Mesendoderm (in vitro differentiated cells): ENCODE data around the gene GULP1.

Experiments used
- DNase-seq: peaks from one replicate; pipeline ENCODE4 v3.0.0; 2013
- H2AK5ac ChIP-seq: 2 replicates; pipeline ENCODE4 v1.6.1; 2013; ENCODE audit warnings: low read length, inconsistent platforms
- H2BK120ac ChIP-seq: 2 replicates; pipeline ENCODE4 v1.6.1; 2013; ENCODE audit warnings: low read depth, mild to moderate bottlenecking, low read length, moderate library complexity, mixed read lengths
- H2BK15ac ChIP-seq: replicated peaks from 2 replicates; pipeline ENCODE4 v1.6.1; 2013; ENCODE audit warnings: low read depth, mild to moderate bottlenecking, moderate library complexity
- H2BK5ac ChIP-seq: 2 replicates; pipeline ENCODE4 v1.6.1; 2013; ENCODE audit warnings: low read length, inconsistent platforms
- H3K18ac ChIP-seq: 2 replicates; pipeline ENCODE4 v1.6.1; 2013; ENCODE audit warnings: mild to moderate bottlenecking, low read length, mixed read lengths
- H3K23ac ChIP-seq: one replicate; pipeline ENCODE4 v1.6.1; 2013; ENCODE audit warnings: low read length
- H3K27ac ChIP-seq: 2 replicates; pipeline ENCODE4 v1.5.1; 2013; ENCODE audit warnings: low read depth, mild to moderate bottlenecking, inconsistent platforms, low read length, moderate library complexity
- H3K27me3 ChIP-seq: 2 replicates; pipeline ENCODE4 v1.6.1; 2013; ENCODE audit warnings: low read length, control low read depth, mild to moderate bottlenecking, inconsistent platforms; ENCODE audit not compliant: insufficient read depth, poor library complexity
- H3K36me3 ChIP-seq: 2 replicates; pipeline ENCODE4 v1.6.1; 2013; ENCODE audit warnings: low read length, inconsistent platforms; ENCODE audit not compliant: control insufficient read depth, insufficient read depth
- H3K4ac ChIP-seq: one replicate; pipeline ENCODE4 v1.6.1; 2013; ENCODE audit warnings: low read depth, mild to moderate bottlenecking, low read length, moderate library complexity
- H3K4me1 ChIP-seq: 2 replicates; pipeline ENCODE4 v1.6.1; 2013; ENCODE audit warnings: low read depth, low read length, inconsistent platforms; ENCODE audit not compliant: control insufficient read depth
- H3K4me2 ChIP-seq: 2 replicates; pipeline ENCODE4 v1.6.1; 2013; ENCODE audit warnings: low read length
- H3K4me3 ChIP-seq: 2 replicates; pipeline ENCODE4 v1.5.1; 2013; ENCODE audit warnings: mild to moderate bottlenecking, low read length
- H3K56ac ChIP-seq: one replicate; pipeline ENCODE4 v1.6.1; 2013; ENCODE audit warnings: low read length
- H3K79me1 ChIP-seq: 2 replicates; pipeline ENCODE4 v1.6.1; 2013; ENCODE audit warnings: low read length, inconsistent platforms
- H3K79me2 ChIP-seq: 2 replicates; pipeline ENCODE4 v1.6.1; 2013; ENCODE audit warnings: mild to moderate bottlenecking, low read length; ENCODE audit not compliant: control insufficient read depth, insufficient read depth
- H3K9ac ChIP-seq: 2 replicates; pipeline ENCODE4 v1.6.1; 2013; ENCODE audit warnings: low read length, inconsistent platforms
- H4K5ac ChIP-seq: one replicate; pipeline ENCODE4 v1.6.1; 2013; ENCODE audit warnings: low read length
- H4K8ac ChIP-seq: one replicate; pipeline ENCODE4 v1.6.1; 2013; ENCODE audit warnings: low read depth, mild to moderate bottlenecking, control low read depth, low read length, moderate library complexity
- WGBS: extraction: QIAGEN DNeasy Blood & Tissue Kit; methylation state at CpG from one replicate; pipeline ENCODE4 v1.1.7; 2013; ENCODE audit warnings: low lambda C conversion rate, missing lambda C conversion rate; ENCODE audit not compliant: insufficient coverage; ENCODE audit errors: extremely low coverage; 5-methylcytosine and 5-hydroxymethylcytosine counted together

The GULP1 gene

DNA sequence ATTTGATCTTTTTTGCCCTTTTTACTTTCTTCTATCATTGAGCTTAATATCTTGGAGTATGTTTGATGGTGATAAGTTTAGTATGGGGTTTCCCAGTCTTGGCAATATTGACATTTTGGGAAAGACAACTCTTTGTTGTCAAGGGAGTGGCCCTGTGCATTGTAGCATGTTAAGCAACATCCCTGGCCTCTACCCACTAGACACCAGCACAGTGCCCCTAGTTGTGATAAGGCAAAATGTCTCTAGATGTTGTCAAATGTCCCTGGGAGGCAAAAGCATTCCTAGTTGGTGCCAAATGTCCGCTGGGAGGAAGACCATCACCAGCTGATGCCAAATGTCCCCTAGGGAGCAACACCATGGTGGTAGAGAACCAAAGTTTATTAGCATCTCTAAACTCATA is 28.2 kb downstream of the GULP1 start:
- no peak overlapping the region for H4K5ac ChIP-seq
- H2AK5ac ChIP-seq, result no peak overlapping the region
- no peak overlapping the region for H4K8ac ChIP-seq
- H3K4ac ChIP-seq, result no peak overlapping the region
- no peak overlapping the region for H3K27ac ChIP-seq
- H2BK15ac ChIP-seq, result no peak overlapping the region
- no peaks in the 10 kb centered on the region for H3K27me3 ChIP-seq
- H3K79me2 ChIP-seq, result peaks cover 22% of the 10 kb centered on the region
- H3K9ac ChIP-seq, result no peak overlapping the region
- peaks cover 5% of the 10 kb centered on the region for H3K4me1 ChIP-seq
- no peak overlapping the region for H3K18ac ChIP-seq
- H3K79me1 ChIP-seq, result no peaks in the 10 kb centered on the region
- H3K36me3 ChIP-seq, result no peaks in the 10 kb centered on the region
- H2BK5ac ChIP-seq, result no peak overlapping the region
- DNase-seq, result peak; percentile 58
- no peak overlapping the region for H3K23ac ChIP-seq
- WGBS, result no CpG with 5 or more reads among the region's 1 CpG
- H3K56ac ChIP-seq, result no peak overlapping the region
- no peak overlapping the region for H3K4me3 ChIP-seq
- no peak overlapping the region for H2BK120ac ChIP-seq
- H3K4me2 ChIP-seq, result no peak overlapping the region

DNA sequence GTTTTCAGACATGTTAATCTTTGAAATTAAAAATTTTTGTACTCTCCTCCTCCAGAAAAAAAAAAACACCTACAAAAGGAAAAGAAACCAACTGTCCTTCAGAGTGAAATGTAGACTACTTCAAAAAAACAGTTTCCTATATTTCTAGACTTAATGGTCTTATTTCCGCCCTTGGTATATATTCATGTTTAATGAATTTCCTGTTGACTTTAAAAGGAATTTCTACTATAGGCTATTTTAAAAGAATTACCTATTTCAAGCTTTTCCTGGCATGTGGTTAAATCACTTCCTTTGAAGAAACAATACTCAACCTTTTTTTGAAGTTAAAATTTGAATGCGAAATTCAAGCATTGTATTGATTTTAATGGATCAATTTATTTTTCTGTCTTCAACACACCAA is 29.2 kb downstream of the GULP1 start:
- Histone ChIP-seq H4K8ac (no peak overlapping the region), H3K56ac (no peak overlapping the region), H4K5ac (no peak overlapping the region), H3K4me3 (no peak overlapping the region), H2BK5ac (no peak overlapping the region), H3K27ac (no peak overlapping the region), H3K79me2 (peaks cover 22% of the 10 kb centered on the region), H3K9ac (no peak overlapping the region), H2BK15ac (no peak overlapping the region), H3K36me3 (no peaks in the 10 kb centered on the region), H2AK5ac (no peak overlapping the region), H2BK120ac (no peak overlapping the region), H3K4ac (no peak overlapping the region), H3K4me2 (no peak overlapping the region), H3K79me1 (no peaks in the 10 kb centered on the region), H3K4me1 (peaks cover 5% of the 10 kb centered on the region), H3K18ac (no peak overlapping the region), H3K27me3 (no peaks in the 10 kb centered on the region), H3K23ac (no peak overlapping the region)
- no CpG with 5 or more reads among the region's 2 CpGs for WGBS
- no peak for DNase-seq

DNA sequence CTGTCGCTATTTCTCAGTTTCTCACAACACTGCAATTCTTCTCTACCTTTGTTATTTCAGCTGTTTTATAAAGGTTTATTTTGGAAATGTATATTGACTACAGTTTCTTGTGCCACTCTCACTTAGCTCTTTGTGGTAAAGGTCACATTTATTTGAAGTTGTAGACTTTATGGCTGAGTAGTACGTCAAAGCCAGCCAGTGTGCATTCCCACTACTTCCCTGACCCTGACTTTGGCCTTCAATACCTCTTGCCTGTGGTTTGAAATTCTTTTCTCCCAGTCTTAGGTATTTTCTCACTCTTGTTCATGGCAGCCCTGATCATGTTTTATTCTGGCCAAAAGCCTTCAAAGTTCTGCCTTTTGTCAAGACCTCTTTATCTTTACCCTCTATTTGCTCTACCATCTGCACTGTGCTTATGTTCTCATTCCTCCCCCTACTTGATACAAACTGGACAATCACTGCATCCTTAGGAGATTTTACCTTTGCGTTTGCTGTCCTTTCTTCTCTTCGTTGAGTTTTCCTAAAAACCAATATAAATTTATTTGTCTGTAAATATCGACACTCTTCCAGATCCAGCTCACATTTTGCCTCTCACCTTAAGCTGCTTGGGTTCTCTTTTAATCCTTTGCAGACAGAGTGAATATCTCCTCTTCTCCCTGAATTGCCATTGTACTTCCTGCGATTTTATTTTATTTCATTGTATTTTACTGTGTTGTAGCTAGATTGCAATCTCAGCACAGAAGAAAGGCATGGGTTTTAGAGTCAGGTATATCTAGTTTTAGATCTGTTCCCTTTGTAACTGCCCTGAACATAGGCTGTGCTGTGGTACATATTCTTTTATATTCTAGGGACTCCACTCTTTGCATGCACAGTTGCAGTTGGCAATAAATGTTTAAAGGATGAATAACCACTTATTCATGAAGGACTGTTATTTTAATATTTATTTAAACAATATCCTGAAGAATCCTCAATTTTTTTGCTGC is 31.2 kb downstream of the GULP1 start:
- no peak overlapping the region for H3K56ac ChIP-seq
- DNase-seq, result no peak
- H3K4me1 ChIP-seq, result peaks cover 7% of the 10 kb centered on the region
- no peaks in the 10 kb centered on the region for H3K79me1 ChIP-seq
- peaks cover 25% of the 10 kb centered on the region for H3K79me2 ChIP-seq
- no peak overlapping the region for H2BK15ac ChIP-seq
- H4K5ac ChIP-seq, result no peak overlapping the region
- H4K8ac ChIP-seq, result no peak overlapping the region
- H3K18ac ChIP-seq, result no peak overlapping the region
- no peak overlapping the region for H3K4me2 ChIP-seq
- H2BK120ac ChIP-seq, result no peak overlapping the region
- no peak overlapping the region for H3K27ac ChIP-seq
- WGBS, result no CpG with 5 or more reads among the region's 6 CpGs
- no peak overlapping the region for H3K4me3 ChIP-seq
- no peaks in the 10 kb centered on the region for H3K36me3 ChIP-seq
- no peak overlapping the region for H3K9ac ChIP-seq
- no peak overlapping the region for H3K23ac ChIP-seq
- no peak overlapping the region for H3K4ac ChIP-seq
- no peaks in the 10 kb centered on the region for H3K27me3 ChIP-seq
- no peak overlapping the region for H2AK5ac ChIP-seq
- H2BK5ac ChIP-seq, result no peak overlapping the region

DNA sequence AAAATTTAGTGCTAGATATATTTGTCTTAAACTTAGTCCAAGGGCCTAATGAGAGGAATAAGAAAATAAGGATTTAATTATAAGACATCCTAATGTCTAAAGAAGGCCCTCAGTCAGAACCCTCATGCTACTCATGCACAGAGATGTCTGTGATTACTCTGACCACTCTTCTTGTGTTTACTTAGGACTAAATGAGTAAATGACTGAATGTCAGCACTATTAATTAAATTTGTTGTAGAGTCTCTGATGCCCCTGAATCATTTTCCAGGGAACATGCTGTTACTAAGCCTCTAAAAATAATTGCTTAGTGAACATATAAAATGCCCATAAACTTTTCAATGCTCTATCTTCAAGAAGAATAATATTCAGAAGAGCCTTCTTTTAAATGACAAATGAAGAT is 32.4 kb downstream of the GULP1 start:
- Histone ChIP-seq H3K23ac (no peak overlapping the region), H2BK5ac (no peak overlapping the region), H3K9ac (no peak overlapping the region), H3K36me3 (no peaks in the 10 kb centered on the region), H3K79me2 (peaks cover 23% of the 10 kb centered on the region), H3K4me1 (peaks cover 8% of the 10 kb centered on the region), H3K56ac (no peak overlapping the region), H3K27ac (no peak overlapping the region), H3K27me3 (no peaks in the 10 kb centered on the region), H2BK15ac (no peak overlapping the region), H3K4me3 (no peak overlapping the region), H2BK120ac (no peak overlapping the region), H4K5ac (no peak overlapping the region), H2AK5ac (no peak overlapping the region), H3K4ac (no peak overlapping the region), H4K8ac (no peak overlapping the region), H3K79me1 (no peaks in the 10 kb centered on the region), H3K18ac (no peak overlapping the region), H3K4me2 (no peak overlapping the region)
- no peak for DNase-seq

DNA sequence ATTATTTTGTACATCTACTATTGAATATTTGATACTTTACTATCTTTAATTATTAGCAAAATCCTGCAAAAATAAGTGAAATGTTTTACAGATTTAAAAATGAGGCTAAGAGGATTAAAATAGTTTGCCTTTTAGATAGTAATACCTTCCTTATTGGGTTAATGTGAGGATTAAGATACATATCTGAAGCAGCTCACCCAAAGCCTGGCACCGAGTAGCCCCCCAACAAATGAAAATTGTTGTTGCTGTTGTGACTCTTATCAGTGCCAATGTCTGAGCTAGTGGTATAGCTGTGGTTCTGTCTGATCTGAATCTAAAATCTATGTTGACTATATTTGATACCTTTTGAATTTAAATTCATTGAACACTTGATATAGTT is 34.6 kb downstream of the GULP1 start:
- Histone ChIP-seq H2BK120ac (no peak overlapping the region), H2AK5ac (no peak overlapping the region), H2BK15ac (no peak overlapping the region), H2BK5ac (no peak overlapping the region), H3K4me2 (no peak overlapping the region), H3K79me1 (no peaks in the 10 kb centered on the region), H3K36me3 (no peaks in the 10 kb centered on the region), H3K18ac (no peak overlapping the region), H4K5ac (no peak overlapping the region), H3K9ac (no peak overlapping the region), H3K56ac (no peak overlapping the region), H3K4me1 (peaks cover 13% of the 10 kb centered on the region), H3K4me3 (no peak overlapping the region), H3K27me3 (no peaks in the 10 kb centered on the region), H4K8ac (no peak overlapping the region), H3K79me2 (peaks cover 29% of the 10 kb centered on the region), H3K4ac (no peak overlapping the region), H3K23ac (no peak overlapping the region), H3K27ac (no peak overlapping the region)
- whole genome bisulfite sequencing, result no CpG with 5 or more reads among the region's 1 CpG
- DNase-seq, result no peak
